Dermis microvascular lymphatic vessel endothelial cell (primary cell): ENCODE results near the gene CLEC4A. TPM values are rescaled to one million over a fixed set of nuclear protein-coding genes. Genes with fewer than 3 reads are reported as not detected.
"Not testable (repeated sequence)": the region's sequence is repeated elsewhere in the genome, so short reads cannot be mapped to it uniquely, and the experiment has no call there.

Experiments used
- DNase-seq, 2 donors: peaks; one replicate each; pipeline versions ENCODE4 v3.0.0 to v3.0.0-alpha.2; 2010; ENCODE audit warnings: low read depth in 2 of 2
- total RNA-seq: library from RNA; depleted of rRNA; stranded (reverse); fragments of >200 nt; gene quantifications from 2 replicates; pipeline ENCODE4 v1.2.1, GENCODE V29; 2014

Gene CLEC4A
- total RNA-seq: 0.38 TPM in 1 of 2 replicates, not detected in the other

DNA sequence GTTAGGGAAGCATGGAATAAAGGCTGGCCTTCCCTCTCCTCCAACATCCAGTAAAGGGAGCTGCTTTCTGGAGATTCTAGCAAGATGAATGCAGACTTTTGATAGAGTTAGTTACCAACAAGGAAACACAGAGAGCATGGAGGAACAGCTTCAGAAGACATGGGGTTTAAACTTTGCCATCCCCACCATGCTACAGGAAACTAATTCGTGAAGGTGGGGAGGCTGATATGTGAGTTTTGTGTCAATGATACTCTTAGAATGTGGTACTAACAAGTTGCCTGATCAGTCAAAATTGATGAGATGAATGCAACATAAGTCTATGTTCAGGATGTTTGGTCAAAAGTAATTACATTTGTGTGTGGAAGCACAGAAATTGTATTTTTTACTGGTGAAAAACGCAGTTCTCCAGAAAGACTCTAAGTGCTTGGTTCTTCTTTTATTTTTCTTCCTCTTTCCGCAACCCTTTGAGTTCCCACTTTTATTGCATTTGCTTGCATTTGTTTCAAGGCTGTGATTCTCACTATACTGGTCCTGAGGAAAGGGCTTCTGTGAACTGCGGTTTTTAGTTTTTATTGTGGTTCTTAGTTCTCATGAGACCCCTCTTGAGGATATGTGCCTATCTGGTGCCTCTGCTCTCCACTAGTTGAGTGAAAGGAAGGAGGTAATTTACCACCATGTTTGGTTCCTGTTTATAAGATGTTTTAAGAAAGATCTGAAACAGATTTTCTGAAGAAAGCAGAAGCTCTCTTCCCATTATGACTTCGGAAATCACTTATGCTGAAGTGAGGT is at the start of gene CLEC4A:
CLEC4A (plus strand) TSS at position 494 of the 789 bp plus-strand sequence; CDS start at position 756, 262 bp downstream.
- no peak for DNase-seq

DNA sequence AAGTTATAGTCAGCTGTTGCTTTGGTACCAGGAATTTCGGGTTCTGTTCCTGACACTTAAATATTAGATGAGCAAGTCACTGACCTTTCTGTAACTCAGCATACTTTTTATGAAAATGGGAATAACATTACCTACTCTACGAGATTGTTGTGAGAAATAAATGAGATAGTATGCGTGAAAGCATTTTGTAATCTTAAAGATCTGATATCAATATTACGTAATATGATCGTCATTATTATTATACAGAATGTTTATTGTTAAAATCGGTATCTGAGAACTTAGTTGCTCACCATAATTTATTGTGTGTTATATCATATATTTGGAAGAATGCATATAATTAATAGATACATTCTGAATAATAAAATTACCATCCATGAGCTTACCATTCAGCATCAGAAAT is 47.5 kb upstream of the CLEC4A start:
- no peak for DNase-seq

DNA sequence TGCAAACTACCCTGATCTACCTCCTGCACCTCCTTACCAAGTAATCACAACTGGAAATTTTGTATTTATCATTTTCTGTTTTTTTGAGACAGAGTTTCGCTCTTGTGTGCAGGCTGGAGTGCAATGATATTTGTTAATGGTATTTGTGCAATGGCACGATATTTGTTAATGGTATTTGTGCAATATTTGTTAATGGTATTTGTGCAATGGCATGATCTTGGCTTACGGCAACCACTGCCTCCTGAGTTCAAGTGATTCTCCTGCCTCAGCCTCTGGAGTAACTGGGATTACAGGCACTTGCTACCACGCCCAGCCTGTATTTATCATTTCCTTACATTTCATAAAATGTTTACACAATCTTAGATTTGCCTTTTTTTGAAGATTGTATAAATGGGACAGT is 47.1 kb upstream of the CLEC4A start:
- DNase-seq: no peak

DNA sequence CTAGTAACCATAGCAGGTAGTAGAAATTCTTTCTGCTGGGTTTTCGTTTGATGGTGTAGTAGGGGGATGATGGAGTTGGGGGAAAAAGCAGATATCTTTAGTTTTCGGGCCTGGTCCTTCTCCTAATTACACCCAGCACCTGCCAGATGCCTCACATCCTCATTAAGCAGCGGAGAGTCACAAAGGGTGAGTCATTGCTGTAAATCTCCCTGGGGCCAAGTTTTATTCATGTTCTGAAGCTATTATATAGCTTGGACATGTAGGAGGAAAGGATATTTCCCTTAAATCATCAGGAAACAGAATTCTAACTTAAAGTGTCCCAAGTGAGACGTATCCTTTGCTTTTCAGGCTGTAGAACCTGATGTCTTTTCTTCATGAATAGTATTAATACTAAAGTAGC is 46.2 kb upstream of the CLEC4A start:
- DNase-seq: peak in 1 of 2 donors; percentile 61

DNA sequence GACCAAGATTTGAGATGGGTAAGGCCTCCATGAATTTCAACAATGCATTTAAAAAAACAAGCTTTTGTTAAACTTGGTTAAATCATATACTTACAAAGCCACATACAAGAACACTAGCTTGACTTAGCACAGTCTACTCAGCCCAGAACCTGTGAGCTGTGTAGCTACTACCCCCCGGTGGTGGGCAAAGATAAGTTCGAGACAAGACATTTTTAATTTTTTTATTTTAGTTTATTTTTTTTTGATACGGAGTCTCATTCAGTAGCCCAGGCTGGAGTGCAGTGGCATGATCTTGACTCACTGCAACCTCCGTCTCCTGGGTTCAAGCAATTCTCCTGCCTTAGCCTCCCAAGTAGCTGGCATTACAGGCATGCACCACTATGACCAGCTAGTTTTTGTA is 45.0 kb upstream of the CLEC4A start:
- peak; percentile 36 to 81 for DNase-seq

DNA sequence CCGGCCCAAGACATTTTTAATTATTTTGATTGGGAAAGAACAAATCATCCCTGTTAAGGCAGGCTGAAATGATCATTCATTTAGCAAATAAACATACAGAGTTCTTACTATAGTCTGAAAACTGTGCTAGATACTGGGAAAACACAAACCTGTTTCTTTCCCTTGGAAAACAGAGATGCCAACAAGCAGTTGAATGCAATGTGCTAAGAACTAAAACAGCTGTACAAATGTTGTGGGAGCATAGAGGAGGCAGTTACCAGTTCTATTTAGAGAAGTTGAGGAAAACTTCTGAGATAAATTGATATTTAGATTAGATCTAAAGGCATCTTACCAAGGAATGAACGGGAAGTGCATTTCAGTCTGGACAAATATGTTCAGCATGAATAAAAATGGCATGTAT is 44.5 kb upstream of the CLEC4A start:
- DNase-seq: no peak

DNA sequence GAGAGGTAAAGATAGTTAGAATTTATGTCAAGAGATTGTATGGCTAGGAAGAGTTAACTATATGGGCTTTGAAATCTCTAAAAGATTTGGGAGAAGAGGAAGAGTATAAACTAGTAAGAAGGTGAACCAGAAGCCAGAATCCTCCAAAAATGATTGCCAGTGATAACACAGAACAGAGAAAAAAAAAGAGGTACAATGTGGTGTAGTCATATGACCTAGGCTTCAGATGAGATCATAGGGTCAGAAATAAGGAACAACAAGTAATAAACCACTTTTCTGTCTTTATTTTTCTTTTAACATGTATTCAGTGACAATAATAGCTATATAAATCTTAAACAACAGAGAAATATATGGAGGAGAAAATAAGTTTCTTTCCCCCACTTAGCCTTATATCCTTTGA is 43.3 kb upstream of the CLEC4A start:
- DNase-seq: no peak

DNA sequence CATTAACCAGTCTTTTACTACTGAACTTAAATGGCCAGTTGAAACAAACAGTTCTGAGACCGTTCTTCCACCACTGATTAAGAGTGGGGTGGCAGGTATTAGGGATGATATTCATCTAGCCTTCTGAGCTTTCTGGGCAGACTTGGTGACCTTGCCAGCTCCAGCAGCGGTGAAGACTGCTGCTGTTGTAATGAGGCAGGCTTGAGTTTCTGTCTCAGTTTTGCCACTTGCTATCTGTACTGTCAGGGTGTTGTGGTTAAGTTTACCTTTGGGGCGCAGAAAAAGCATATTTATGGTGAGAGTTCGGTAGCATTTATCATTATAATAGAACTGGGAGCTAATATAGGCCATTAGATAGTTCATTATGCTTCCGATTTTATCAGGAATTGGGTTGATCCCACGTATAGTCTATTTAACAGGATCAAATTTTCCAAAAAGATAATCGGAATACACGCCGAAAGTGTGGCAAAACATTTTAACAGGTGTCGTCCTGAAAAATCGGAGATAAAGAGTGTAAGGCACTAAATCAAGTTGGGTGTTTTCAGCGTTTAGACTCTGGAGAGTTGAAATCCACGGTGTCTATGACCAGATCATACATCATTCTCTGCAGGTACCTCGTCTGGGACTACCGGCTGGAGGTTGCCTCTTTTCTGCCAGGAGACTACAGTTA is 42.0 kb upstream of the CLEC4A start:
- no peak for DNase-seq

DNA sequence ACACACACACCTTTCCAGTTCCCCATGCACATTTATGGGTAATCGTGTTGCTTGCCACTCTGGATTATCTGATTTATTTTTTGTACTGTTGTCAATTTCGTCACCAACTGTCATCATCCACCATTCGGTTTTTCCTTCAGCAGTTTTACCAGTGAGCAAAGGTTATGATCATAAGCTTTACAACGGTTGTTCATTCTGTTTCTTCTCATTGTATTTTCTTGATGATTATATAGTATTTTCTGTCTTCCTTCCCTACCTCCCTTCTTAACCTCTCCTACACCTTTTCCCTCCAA is 40.7 kb upstream of the CLEC4A start:
- DNase-seq: no peak

DNA sequence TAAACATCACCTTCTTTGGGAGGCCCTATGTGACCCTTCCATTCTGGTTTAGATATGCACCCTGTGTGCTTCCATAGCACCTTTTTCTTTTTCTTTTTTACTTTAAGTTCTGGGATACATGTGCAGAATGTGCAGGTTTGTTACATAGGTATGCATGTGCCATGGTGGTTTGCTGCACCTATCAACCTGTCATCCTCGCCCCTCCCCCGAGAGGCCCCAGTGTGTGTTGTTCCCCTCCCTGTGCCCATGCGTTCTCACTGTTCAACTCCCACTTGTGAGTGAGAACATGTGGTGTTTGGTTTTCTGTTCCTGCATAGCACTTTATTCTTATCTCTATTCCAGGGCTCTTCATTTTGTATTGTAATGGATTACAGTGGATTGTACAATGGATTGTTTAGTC is 39.1 kb upstream of the CLEC4A start:
- DNase-seq: not testable (repeated sequence)

DNA sequence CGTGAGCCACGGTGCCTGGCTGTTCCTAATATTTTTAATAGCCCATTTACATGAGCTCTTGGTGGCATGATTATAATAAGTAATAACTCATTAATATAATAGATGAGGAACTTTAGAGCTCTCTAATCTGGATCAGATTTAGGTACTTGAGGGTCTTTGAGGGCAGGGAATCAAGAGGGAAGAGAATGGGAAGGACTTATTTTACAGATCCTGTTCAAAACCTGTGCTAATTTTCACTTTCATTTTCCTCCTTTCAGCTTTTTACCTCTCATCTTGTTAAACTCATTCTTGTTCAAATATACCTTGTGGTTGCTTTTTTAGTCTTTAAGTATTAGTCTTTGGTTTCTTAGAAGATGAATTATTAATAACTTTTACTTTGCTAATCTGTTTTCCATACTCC is 35.8 kb upstream of the CLEC4A start:
- no peak for DNase-seq

DNA sequence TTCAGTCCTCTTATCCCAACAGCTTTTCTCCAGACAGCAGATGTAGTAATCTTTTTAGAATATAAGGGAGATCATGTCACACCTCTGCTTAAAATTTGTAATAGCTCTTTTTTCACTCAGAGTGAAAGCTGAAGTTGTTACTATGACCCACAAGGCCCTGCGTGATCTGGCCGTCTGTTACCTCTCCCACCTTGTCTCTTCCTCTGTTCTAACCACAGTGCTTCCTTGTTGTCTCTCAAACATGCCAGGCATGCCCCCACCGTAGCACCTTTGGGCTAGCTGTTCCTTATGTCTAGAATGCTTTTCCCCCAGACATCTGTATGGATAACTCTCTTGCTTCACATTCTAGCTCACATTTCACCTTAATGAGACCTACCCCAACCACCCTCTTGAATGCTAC is 34.8 kb upstream of the CLEC4A start:
- DNase-seq: no peak

DNA sequence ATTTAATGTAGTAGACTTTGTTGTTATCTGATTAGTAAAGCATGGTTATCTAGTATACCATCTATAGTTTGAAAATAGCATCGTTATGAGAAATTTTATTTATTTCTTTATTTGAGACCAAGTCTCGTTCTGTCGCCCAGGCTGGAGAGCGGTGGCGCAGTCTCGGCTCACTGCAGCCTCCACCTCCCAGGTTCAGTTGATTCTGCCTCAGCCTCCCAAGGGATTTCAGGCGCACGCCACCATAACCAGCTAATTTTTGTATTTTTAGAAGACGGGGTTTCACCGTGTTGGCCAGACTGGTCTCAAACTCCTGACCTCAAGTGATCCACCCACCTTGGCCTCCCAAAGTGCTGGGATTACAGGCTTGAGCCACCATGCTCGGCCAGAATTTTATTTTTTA is 34.1 kb upstream of the CLEC4A start:
- not testable (repeated sequence) for DNase-seq

DNA sequence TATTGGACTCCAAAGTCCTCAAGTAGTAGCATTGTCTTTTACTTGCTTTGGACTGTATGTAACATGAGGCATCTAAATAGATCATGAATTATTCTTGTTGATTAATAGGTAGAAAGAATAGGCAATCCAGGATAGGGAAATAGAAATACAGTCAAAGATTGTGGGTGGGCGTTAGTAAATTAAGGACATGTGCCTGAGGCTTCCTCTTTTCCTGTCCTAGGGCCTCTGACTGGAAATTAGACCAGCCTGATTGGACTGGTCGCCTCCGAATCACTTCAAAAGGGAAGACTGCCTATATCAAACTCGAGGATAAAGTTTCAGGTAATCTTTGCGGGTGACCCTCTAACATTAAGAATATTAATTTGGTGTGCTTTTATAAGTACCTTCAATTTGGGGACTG is 33.7 kb upstream of the CLEC4A start:
- no peak for DNase-seq

DNA sequence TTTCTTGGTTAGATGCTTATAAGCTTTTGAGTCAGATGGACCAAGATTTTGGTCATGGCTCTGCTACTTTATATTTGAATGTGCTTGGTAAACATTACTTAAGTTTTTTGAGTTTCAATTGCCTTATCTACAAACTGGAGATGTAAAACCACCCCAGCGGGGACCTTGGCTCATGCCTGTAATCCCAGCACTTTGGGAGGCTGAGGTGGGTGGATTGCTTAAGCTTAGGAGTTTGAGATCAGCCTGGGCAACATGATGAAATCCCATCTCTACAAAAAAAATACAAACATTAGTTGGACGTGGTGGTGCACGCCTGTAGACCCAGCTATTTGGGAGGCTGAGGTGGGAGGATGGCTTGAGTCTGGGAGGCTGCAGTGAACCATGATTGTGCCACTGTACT is 30.1 kb upstream of the CLEC4A start:
- no peak for DNase-seq

DNA sequence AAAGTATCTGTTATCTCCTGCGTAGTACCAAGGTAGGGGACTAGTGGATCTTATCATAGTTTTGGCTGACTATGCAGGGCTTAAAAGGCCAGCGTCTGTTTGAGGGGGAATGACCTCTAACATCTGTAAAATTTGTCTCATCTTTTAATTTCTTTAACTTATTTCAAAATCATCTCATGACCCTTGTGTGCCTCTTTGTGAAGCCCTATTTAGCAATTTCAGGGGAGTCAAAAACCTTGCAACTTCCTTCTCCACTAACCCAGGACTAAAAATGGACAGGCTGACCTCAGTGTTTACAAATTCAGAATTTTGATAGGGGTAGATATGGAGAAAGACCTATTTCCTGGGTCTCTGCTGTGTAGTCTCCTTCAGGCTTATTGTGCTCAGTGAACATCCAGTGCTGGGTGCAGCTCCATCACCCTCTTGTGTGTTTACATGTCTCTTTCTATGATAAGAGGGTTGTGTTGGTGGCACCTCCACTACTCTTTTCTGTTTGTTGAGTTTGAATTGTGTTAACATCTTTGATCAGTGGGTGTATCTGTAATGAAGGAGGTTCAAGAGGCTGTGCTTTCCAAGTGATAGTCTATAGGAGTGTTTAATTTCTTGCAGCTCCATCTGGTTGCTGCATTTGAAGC is 27.0 kb upstream of the CLEC4A start:
- no peak for DNase-seq

DNA sequence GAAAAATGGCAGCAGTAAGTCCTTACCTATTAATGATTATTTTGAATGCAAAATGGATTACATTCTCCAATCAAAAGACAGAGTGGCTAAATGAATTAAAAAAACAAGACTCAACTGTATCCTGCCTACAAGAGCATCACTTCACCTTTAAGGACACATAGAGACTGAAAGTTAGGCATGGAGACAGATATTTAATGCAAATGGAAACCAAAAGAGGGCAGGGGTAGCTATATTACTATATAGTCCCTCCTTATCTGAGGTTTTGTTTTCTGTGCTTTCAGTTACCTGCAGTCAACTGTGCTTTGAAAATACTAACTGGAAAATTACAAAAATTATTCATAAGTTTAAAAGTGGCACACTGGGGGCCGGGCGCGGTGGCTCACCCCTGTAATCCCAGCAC is 24.2 kb upstream of the CLEC4A start:
- no peak for DNase-seq

DNA sequence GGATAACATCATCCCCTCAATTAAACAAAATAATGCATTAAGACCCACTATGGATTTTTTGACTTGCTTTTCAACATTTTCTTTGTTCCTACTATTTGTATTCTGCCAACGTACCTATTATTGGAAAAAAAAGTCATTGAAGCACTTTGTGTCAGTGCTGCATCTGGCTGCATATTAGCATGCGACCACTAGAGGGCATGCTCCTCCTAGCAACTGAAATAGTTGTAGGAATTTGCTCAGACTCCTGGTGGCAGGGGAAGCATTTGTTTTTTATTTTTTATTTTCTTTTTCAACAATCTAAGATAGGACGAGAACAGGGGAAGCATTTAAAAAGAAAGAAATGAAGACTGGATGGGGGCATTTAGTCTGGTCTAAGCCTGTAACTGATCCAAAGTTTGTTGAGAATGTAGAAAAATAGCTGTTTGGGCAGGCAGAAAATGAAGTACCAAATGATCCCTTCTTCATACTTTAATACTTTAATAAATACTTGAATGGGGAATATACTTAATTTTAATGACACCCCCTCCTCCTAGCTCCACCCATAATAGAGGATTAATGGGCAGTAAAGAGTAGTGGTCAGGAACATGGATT is 14.5 kb upstream of the CLEC4A start:
- DNase-seq: peak; percentile 78 to 82

DNA sequence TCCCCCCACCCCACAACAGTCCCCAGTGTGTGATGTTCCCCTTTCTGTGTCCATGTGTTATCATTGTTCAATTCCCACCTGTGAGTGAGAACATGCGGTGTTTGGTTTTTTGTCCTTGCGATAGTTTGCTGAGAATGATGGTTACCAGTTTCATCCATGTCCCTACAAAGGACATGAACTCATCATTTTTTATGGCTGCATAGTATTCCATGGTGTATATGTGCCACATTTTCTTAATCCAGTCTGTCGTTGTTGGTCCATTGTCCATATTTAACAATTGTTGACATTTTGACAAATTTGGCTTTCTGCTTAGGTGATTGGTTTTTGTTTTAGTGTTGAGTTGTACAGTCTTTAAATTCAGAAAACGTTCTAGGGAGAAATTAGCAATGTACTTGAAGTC is 10.3 kb upstream of the CLEC4A start:
- DNase-seq: not testable (repeated sequence)

DNA sequence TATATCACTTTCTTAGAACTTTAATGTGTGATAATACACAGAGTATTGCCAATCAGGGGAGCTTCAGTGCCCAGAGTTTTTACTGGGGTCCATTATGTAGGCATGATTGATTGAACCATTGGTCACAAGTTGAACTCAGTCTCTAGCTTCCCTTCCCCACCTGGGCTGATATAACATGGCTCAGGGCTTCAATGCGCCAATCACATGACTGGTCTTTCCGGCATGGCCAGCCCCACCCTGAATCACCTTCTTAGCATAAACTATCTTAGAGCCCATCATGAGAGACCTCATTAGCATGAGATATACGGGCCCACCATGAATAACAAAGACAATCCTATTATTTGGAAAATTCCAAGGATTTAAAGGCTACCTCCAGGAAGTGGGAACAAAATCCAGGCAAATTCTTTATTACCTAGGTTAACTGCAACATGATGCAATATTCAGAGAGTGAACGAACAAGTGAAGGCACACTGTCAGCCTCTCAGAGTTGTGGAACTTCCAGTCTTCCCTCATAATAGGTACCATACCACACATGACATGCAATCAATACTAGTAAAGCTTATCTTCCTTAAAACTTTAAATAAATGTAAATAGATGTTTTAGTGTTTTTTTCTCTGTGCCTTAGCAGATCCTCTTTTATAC is 3.2 kb upstream of the CLEC4A start:
- DNase-seq: no peak

DNA sequence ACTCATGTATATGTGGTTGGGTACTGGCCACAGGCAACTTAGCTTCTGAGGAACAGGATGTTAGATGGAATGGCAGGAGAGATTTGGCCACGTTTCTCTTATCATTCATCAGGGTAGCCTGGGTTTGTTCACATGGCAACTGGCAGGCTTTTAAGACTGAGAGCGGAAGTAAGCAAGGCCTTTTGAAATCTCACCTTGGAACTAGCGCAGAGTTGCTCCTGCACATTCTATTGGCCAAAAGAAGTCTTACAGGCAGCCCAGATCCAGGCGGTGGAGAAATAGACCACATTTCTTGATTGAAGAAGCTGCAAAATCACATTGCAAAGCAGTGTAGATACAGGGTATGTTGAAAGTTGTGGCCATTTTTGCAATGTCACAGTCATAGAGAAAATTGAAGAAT is 3.7 kb downstream of the CLEC4A start:
- no peak for DNase-seq
